ENCODE results near the gene RAB40B. TPM values are rescaled to one million over a fixed set of nuclear protein-coding genes. Genes with fewer than 3 reads are reported as not detected.

The RAB40B gene
- total RNA-seq, 3 donors from 2014 or later, result 21.0 to 52.4 (median 23.9) TPM

DNA sequence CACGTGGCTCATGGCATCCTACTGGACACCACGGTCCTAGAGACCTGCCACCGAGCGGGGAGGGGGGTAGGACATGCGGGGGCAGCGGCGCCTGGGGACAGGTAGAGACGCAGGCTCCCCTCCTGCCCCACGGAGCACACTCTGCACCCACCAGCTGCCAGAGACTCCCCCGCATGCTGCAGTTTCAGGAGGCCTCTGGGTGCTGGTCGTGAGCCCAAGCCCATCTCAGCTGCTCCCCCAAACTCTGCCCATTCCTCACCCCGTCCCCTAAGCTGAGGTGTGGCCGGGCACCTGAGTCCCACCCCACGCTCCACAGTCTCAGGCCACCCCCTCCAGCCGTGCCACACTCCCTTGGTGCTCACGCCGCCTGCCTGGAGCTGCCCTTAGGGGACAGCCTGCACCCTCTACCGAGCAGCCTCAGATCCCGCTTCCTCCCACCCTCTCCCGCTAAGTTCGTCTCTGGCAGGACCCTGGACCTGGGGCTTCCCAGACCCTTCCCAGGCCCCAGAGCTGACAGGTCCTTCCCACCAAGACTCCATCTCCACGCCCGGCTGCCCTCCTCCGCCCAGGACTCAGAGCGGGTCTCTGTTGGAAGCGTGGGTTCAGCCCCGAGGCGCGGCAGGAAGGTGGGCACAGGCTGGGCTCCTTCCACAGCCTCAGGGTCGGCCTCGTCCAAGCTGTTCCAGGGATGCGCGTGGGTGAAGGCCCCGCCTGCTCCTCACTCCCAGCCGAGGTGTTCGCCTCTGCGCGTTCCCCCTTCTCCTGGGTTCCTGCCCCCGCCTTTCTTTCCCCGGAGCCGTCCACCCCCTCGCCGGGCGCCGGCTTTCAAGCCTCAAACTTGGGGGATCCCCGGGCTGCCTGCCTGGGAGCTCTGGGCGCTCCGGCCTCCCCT lies 1.3 kb downstream of the RAB40B start:
- TF ChIP-seq, protein P1, sequence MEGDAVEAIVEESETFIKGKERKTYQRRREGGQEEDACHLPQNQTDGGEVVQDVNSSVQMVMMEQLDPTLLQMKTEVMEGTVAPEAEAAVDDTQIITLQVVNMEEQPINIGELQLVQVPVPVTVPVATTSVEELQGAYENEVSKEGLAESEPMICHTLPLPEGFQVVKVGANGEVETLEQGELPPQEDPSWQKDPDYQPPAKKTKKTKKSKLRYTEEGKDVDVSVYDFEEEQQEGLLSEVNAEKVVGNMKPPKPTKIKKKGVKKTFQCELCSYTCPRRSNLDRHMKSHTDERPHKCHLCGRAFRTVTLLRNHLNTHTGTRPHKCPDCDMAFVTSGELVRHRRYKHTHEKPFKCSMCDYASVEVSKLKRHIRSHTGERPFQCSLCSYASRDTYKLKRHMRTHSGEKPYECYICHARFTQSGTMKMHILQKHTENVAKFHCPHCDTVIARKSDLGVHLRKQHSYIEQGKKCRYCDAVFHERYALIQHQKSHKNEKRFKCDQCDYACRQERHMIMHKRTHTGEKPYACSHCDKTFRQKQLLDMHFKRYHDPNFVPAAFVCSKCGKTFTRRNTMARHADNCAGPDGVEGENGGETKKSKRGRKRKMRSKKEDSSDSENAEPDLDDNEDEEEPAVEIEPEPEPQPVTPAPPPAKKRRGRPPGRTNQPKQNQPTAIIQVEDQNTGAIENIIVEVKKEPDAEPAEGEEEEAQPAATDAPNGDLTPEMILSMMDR (IDR thresholded peaks at IDR 0.05), result no peak
- peaks cover 5% of the 10 kb centered on the region for H3K36me3 ChIP-seq (ENCODE audit: low read depth)
- ATAC-seq (no peak), DNase-seq (peak; percentile 27 to 63 (median 61))
- intact Hi-C loops (cut with DNase I, micrococcal nuclease), result no loop called here
- peak overlapping the region; percentile 61 for H3K4me3 ChIP-seq
- H3K9me3 ChIP-seq, result peaks cover 7% of the 10 kb centered on the region
- H3K4me1 ChIP-seq (ENCODE audit: low read depth), result peaks cover 23% of the 10 kb centered on the region

DNA sequence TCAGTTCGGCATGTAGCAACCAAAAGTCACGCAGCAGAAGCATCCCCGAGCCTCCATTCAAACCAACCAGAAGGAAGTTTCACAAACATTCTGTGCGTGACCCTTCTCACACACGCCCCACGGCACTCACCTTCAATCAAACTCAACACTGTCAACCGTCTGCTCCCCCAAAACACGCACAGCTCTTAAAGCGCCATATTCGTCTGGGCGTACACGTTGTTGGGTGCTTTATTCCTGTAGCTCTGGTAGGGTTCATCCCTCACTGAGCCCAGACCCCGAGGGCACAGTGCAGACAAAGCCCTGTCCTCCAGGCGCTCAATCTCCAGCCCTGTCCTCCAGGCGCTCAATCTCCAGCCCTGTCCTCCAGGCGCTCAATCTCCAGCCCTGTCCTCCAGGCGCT lies 2.2 kb downstream of the RAB40B start:
- ATAC-seq, result no peak
- H3K36me3 ChIP-seq (ENCODE audit: low read depth), result peaks cover 5% of the 10 kb centered on the region
- H3K4me1 ChIP-seq (ENCODE audit: low read depth), result peaks cover 14% of the 10 kb centered on the region
- DNase-seq, result peak in 2 of 3 donors; percentile 21 to 22
- intact Hi-C loops (cut with DNase I, micrococcal nuclease), result no loop called here
- peaks cover 7% of the 10 kb centered on the region for H3K9me3 ChIP-seq
- no peak overlapping the region for H3K4me3 ChIP-seq
- TF ChIP-seq, protein P1 (IDR thresholded peaks at IDR 0.05), result no peak

DNA sequence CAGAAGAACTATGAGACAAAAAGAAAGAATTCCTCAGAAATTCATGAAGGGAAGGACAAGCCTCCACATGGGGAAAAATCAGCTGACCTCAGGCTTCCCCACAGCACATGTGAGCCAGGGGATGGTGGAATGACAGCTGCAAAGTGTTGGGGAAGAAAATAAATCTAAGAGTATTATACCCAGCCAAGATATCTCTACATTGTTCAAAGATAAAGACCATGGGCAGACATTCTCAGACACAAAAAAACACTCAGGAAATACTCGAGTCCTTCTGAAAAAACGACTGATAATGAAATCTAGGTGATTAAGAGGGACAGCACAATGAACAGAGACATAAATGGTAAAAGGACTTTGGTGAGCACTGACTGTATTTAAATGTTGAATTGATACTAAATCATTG lies 3.9 kb downstream of the RAB40B start:
- H3K4me1 ChIP-seq (ENCODE audit: low read depth), result peaks cover 12% of the 10 kb centered on the region
- peaks cover 7% of the 10 kb centered on the region for H3K9me3 ChIP-seq
- DNase-seq, result no peak
- intact Hi-C loops (cut with DNase I, micrococcal nuclease), result no loop called here
- H3K4me3 ChIP-seq, result no peak overlapping the region
- TF ChIP-seq, protein P1 (IDR thresholded peaks at IDR 0.05), result no peak
- H3K36me3 ChIP-seq (ENCODE audit: low read depth), result peaks cover 5% of the 10 kb centered on the region
- no peak for ATAC-seq

DNA sequence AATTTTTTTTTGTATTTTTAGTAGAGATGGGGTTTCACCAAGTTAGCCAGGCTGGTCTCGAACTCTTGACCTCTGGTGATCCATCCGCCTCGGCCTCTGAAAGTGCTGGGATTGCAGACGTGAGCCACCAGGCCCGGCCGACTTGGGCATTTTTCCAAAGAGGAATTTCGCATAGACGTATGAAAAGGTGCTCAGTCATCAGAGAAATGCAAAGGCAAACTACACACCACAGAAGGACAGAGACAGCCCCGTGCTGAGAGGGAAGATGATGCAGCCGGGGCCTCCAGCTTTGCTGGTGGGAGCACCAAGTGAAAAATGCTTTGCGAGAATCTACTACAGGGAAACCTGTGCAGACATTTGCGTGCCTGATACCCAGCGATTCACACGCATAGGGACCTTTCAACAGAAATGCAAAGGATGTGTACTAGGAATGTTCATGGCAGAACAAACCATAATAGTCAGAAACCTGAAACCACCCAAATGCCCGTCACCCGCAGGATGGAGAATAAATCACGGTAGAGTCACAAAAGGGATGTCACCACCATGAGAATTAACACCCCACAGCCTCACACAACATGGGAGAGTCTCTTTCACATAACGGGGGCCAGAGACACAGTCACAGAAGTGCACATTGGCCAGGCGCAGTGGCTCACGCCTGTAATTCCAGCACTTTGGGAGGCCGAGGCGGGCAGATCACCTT lies 5.2 kb downstream of the RAB40B start:
- ATAC-seq, result no peak
- Histone ChIP-seq H3K9me3 (peaks cover 7% of the 10 kb centered on the region), H3K4me1 (ENCODE audit: low read depth) (peaks cover 9% of the 10 kb centered on the region), H3K36me3 (ENCODE audit: low read depth) (no peaks in the 10 kb centered on the region), H3K4me3 (no peak overlapping the region)
- DNase-seq, result peak in 2 of 3 donors; percentile 10 to 17
- TF ChIP-seq, protein P1 (IDR thresholded peaks at IDR 0.05), result no peak
- intact Hi-C loops (cut with DNase I, micrococcal nuclease), result no loop called here

DNA sequence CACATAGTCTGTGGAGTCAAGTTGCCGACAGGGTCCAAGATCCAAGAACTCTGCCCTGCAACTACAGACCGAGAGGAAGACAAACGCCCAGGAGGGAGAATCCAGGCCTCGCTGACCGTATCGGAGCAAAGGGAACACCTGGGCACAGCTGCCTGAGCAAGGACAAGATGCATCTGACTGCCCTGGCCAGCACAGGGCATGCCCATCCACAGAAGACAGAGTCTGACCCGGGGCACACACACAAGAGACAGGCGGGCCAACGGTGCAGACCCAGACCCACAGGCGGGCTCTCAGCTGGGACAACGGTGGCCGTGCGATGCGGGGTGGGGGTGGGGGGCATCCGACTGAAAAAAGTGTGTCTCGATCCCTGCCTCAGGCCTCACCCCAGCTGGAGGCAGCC lies 6.2 kb downstream of the RAB40B start:
- ATAC-seq, result no peak
- peaks cover 7% of the 10 kb centered on the region for H3K4me1 ChIP-seq (ENCODE audit: low read depth)
- TF ChIP-seq, protein P1 (IDR thresholded peaks at IDR 0.05), result no peak
- no peaks in the 10 kb centered on the region for H3K36me3 ChIP-seq (ENCODE audit: low read depth)
- H3K4me3 ChIP-seq, result no peak overlapping the region
- intact Hi-C loops (cut with DNase I, micrococcal nuclease), result no loop called here
- peaks cover 7% of the 10 kb centered on the region for H3K9me3 ChIP-seq
- peak in 2 of 3 donors; percentile 24 to 25 for DNase-seq

All from mucosa of descending colon (tissue), 3 donors.